ENCODE data around the gene THADA. TPM values are rescaled to one million over a fixed set of nuclear protein-coding genes. Genes with fewer than 3 reads are reported as not detected.

THADA gene
- total and polyA plus RNA-seq, 2 donors (not counting 3 experiments of a cell fraction or from before 2014, with no cell fraction given) = 22.6 to 25.3 TPM

- H3K27me3 ChIP-seq (ENCODE audit: control insufficient read depth in 2 of 2, insufficient read depth in 2 of 2, low read length in 2 of 2) = no peaks in the 10 kb centered on the region
- no peaks in the 10 kb centered on the region for H3K9me3 ChIP-seq (replicated peaks; ENCODE audit: control insufficient read depth, insufficient read depth, low read length)
- CTCF ChIA-PET = interaction anchor here (1.0 to 1.6 kb wide), 4 partner anchors 13 to 601 kb away, joined by 3 to 5 read pairs (median 4); no protein-coding TSS in a partner anchor
- dilution Hi-C loops (cut with MboI; ENCODE audit: extremely low pct_ligation_motif_present, low sequenced_read_pairs) = no loop called here
- H3K4me3 ChIP-seq (replicated peaks in 1 of 3; ENCODE audit: insufficient read depth in 1 of 3, low read depth in 1 of 3, low read length in 3 of 3) = no peak overlapping the region
- H3K9me1 ChIP-seq (replicated peaks; ENCODE audit: control insufficient read depth, extremely low read depth, insufficient read depth, low read length) = no peaks in the 10 kb centered on the region
- H3K9ac ChIP-seq (replicated peaks; ENCODE audit: extremely low read depth, insufficient read depth, low read length) = no peak overlapping the region
- intact Hi-C loops (cut with micrococcal nuclease) = loop anchor here (10.0 kb wide), 1 partner anchor 216 kb away; no protein-coding TSS in a partner anchor
- H2AFZ ChIP-seq (ENCODE audit: low read depth, low read length) = no peak overlapping the region
- H4K20me1 ChIP-seq (replicated peaks; ENCODE audit: control insufficient read depth, extremely low read depth, insufficient read depth, low read length) = no peaks in the 10 kb centered on the region
- no peak overlapping the region for H3K27ac ChIP-seq (ENCODE audit: insufficient read depth, low read depth, low read length)
- H3K79me2 ChIP-seq (ENCODE audit: control insufficient read depth, insufficient read depth, low read length) = no peaks in the 10 kb centered on the region
- BruUV-seq (replicated peaks) = no TSS peak
- H3K4me2 ChIP-seq (ENCODE audit: insufficient read depth, low read length) = no peak overlapping the region
- H3K36me3 ChIP-seq (ENCODE audit: control insufficient read depth in 2 of 2, extremely low read depth in 1 of 2, insufficient read depth in 2 of 2, low read length in 2 of 2) = no peaks in the 10 kb centered on the region
- FAIRE-seq (no peak), DNase-seq (ENCODE audit: low read depth, low spot score) (no peak)
- no peak for TF ChIP-seq JUN (IDR thresholded peaks at IDR 0.05; ENCODE audit: borderline replicate concordance, insufficient read depth, insufficient read length, low read depth)
- TF ChIP-seq, protein P1, sequence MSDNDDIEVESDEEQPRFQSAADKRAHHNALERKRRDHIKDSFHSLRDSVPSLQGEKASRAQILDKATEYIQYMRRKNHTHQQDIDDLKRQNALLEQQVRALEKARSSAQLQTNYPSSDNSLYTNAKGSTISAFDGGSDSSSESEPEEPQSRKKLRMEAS (IDR thresholded peaks at IDR 0.05; ENCODE audit: insufficient read depth, insufficient read length) = no peak
- H3K4me1 ChIP-seq (ENCODE audit: control insufficient read depth, extremely low read depth, insufficient read depth, low read length) = no peaks in the 10 kb centered on the region
- POLR2A ChIA-PET = interaction anchor here (0.7 to 1.0 kb wide), 2 partner anchors 254 to 398 kb away, joined by 6 read pairs; partner anchors contain the start of gene ZFP36L2
Observed at GRCh38 chr2:43480874-43481273, 115.0 kb downstream of the THADA start.

DNA sequence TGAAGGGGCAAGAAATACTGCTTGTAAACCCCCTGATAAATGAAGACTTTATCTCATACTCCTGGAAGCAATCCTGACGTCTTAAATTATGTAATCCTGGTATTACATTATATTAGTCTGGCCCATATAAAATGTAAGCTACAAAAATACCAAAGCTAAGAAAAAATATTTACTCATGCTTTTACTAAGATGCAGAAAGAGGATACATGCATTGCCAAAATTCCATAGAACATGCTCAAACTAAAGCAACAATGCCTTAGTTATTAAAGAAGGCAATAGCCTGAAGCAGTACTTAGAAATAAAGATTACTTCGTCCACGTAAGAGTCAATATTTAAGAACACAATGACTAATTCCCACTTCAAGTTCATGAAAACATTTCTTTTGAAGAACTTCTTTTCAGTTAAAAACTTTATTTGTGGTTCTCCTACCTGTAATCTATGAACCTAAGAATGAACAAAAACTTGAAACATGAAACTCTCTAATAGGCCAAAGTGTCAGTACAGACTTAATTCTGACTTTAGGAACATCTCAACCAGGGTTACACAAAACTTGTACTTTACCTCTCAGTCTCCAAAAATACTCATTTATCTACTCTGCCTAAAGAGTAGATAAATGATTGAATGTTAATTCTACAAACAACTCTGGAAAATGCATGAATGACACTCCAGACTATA lies 117.3 kb downstream of the THADA start:
- Histone ChIP-seq H3K27me3 (ENCODE audit: control insufficient read depth in 2 of 2, insufficient read depth in 2 of 2, low read length in 2 of 2) (no peaks in the 10 kb centered on the region), H3K9me1 (replicated peaks; ENCODE audit: control insufficient read depth, extremely low read depth, insufficient read depth, low read length) (no peaks in the 10 kb centered on the region), H3K27ac (ENCODE audit: insufficient read depth, low read depth, low read length) (no peak overlapping the region), H2AFZ (ENCODE audit: low read depth, low read length) (no peak overlapping the region), H3K4me2 (ENCODE audit: insufficient read depth, low read length) (no peak overlapping the region), H3K9ac (replicated peaks; ENCODE audit: extremely low read depth, insufficient read depth, low read length) (no peak overlapping the region), H4K20me1 (replicated peaks; ENCODE audit: control insufficient read depth, extremely low read depth, insufficient read depth, low read length) (no peaks in the 10 kb centered on the region), H3K4me3 (replicated peaks in 1 of 3; ENCODE audit: insufficient read depth in 1 of 3, low read depth in 1 of 3, low read length in 3 of 3) (no peak overlapping the region), H3K36me3 (ENCODE audit: control insufficient read depth in 2 of 2, extremely low read depth in 1 of 2, insufficient read depth in 2 of 2, low read length in 2 of 2) (no peaks in the 10 kb centered on the region), H3K79me2 (ENCODE audit: control insufficient read depth, insufficient read depth, low read length) (no peaks in the 10 kb centered on the region), H3K4me1 (ENCODE audit: control insufficient read depth, extremely low read depth, insufficient read depth, low read length) (no peaks in the 10 kb centered on the region), H3K9me3 (replicated peaks; ENCODE audit: control insufficient read depth, insufficient read depth, low read length) (no peaks in the 10 kb centered on the region)
- dilution Hi-C loops (cut with MboI; ENCODE audit: extremely low pct_ligation_motif_present, low sequenced_read_pairs) = no loop called here
- no peak for TF ChIP-seq MYC (IDR thresholded peaks at IDR 0.05; ENCODE audit: low read depth, low read length)
- TF ChIP-seq, protein P1 (IDR thresholded peaks at IDR 0.05; ENCODE audit: insufficient read depth, insufficient read length) = no peak
- no peak for TF ChIP-seq POLR2A (IDR thresholded peaks at IDR 0.05; ENCODE audit: low read depth, low read length)
- no peak for TF ChIP-seq CTCF (IDR thresholded peaks at IDR 0.05; ENCODE audit: extremely low read depth in 1 of 2, insufficient read depth in 1 of 2, low read depth in 1 of 2, low read length in 2 of 2)
- TF ChIP-seq GATA2 (IDR thresholded peaks at IDR 0.05; ENCODE audit: insufficient read depth, insufficient read length, low read depth, low read length) = no peak
- FAIRE-seq (no peak), DNase-seq (ENCODE audit: low read depth, low spot score) (no peak)
- no TSS peak for BruUV-seq (replicated peaks)
- POLR2A ChIA-PET = no interaction called here
- intact Hi-C loops (cut with micrococcal nuclease) = no loop called here
- CTCF ChIA-PET = interaction anchor here (0.8 to 2.9 kb wide), 4 partner anchors 23 to 650 kb away, joined by 3 to 9 read pairs (median 4); no protein-coding TSS in a partner anchor

Measured in endothelial cell of umbilical vein (primary cell).